Panc1 (cell line): ENCODE results near the gene FOXK1.

Experiments used
- CTCF ChIP-seq: fragments of 450-650 bp; IDR thresholded peaks from 2 replicates; pipeline ENCODE4 v1.5.1; 2017; ENCODE audit warnings: mild to moderate bottlenecking
- POLR2AphosphoS5 ChIP-seq: IDR thresholded peaks from 2 replicates; pipeline ENCODE4 v1.6.1; 2012; ENCODE audit warnings: mild to moderate bottlenecking, low read depth, low read length, moderate library complexity

- TF ChIP-seq POLR2AphosphoS5: no peak
- TF ChIP-seq CTCF: no peak
These were observed 127.0 kb downstream of the FOXK1 start for GRCh38 chr7:4809091-4809591.
